H1 (cell line): Measurements from ENCODE around the gene MARCHF9. TPM values are rescaled to one million over a fixed set of nuclear protein-coding genes. Genes with fewer than 3 reads are reported as not detected.

Source experiments
- ATF3 ChIP-seq: IDR thresholded peaks from 2 replicates; pipeline ENCODE4 v1.6.1; 2011; ENCODE audit warnings: low read depth, mild to moderate bottlenecking, low read length; ENCODE audit not compliant: insufficient read depth
- GABPA ChIP-seq: IDR thresholded peaks from 2 replicates; pipeline ENCODE4 v1.6.1; 2011; ENCODE audit warnings: mild to moderate bottlenecking, low read length, moderate library complexity, borderline replicate concordance; ENCODE audit not compliant: insufficient read depth
- GTF2F1 ChIP-seq: IDR thresholded peaks from 2 replicates; pipeline ENCODE4 v1.6.1; 2012; ENCODE audit warnings: low read depth, low read length, improper control_type of control experiment, borderline replicate concordance
- SAP30 ChIP-seq: fragments of 300-600 bp; sonication (generic); IDR thresholded peaks from 2 replicates; pipeline ENCODE4 v1.7.1; 2012; ENCODE audit warnings: low read length, moderate library complexity, mild to moderate bottlenecking, inconsistent platforms; ENCODE audit not compliant: insufficient read depth, insufficient replicate concordance
- TEAD4 ChIP-seq: IDR thresholded peaks from 2 replicates; pipeline ENCODE4 v1.6.1; 2012; ENCODE audit warnings: low read depth, low read length, inconsistent platforms, mixed read lengths
- polyA plus RNA-seq, 7 experiments: library from polyadenylated mRNA; depleted of rRNA in 3 of 7; stranded (reverse) in 5 of 7; unstranded in 2 of 7; fragments of >200 nt in 5 of 7; fragments of 200-250 nt in 2 of 7; gene quantifications; 1 replicate in 5 of 7; 2 replicates in 1 of 7; 4 replicates in 1 of 7; pipeline versions ENCODE4 v1.2.1 to v1.2.3, GENCODE V29; 2011 to 2013; ENCODE audit warnings: missing spikeins in 2 of 7, mixed read lengths in 2 of 7
- total RNA-seq: library from RNA; stranded (reverse); fragmentation: NEBNext Ultra II Directional; extraction: Animal tissue kit (Norgen Biotek cat#: 25700); gene quantifications from 2 replicates; pipeline ENCODE4 v1.2.1, GENCODE V29; 2021
- TF ChIP-seq, protein P1 (sequence below): IDR thresholded peaks from 2 replicates; pipeline ENCODE4 v1.6.1; 2012; ENCODE audit warnings: inconsistent platforms

Gene MARCHF9
- total and polyA plus RNA-seq, 2 of the 8 experiments (the other 6 are each of a cell fraction or from before 2014, with no cell fraction given) = 6.4 to 7.8 TPM

DNA sequence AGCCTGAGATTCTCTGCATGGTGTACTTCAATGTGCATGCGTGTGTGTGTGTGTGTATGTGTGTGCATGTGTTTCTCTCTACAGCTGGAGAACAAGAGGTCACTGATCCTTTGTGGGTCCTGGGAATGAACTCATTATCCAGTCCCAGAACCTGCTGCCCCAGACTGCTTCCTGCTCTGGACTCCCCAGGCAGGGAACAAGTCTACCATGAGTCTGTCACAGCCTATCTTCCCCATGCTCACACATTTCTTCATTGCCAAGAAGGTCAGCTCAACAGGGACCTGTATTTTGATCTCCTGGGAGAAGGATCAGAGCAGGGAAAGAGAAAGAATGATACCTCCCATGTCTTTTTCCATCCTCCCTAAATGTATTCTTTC is 13.5 kb upstream of the MARCHF9 start (continued):
- TF ChIP-seq TEAD4 = no peak
- TF ChIP-seq GABPA = no peak
- TF ChIP-seq, protein P1, sequence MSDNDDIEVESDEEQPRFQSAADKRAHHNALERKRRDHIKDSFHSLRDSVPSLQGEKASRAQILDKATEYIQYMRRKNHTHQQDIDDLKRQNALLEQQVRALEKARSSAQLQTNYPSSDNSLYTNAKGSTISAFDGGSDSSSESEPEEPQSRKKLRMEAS = no peak
- TF ChIP-seq ATF3 = no peak
- no peak for TF ChIP-seq SAP30
- no peak for TF ChIP-seq GTF2F1
